Common myeloid progenitor, CD34-positive (primary cell): ENCODE measurements around the gene ARMC2.

ENCODE experiments used
- CTCF ChIA-PET: fragments of 350-600 bp; sonication (Branson Sonifier 250); formaldehyde crosslinking; loops from one replicate; lab custom pipeline; 2021; ENCODE audit warnings: antibody characterized with exemption; lab: Charles Lee
- POLR2A ChIA-PET: fragments of 350-600 bp; sonication (Branson Sonifier 250); formaldehyde crosslinking; loops from one replicate; lab custom pipeline; 2021; ENCODE audit warnings: antibody characterized with exemption; lab: Charles Lee
- DNase-seq, 3 donors: peaks; one replicate each; pipeline versions ENCODE4 v3.0.0 to v3.0.0-alpha.2; 2013
- H3K27ac ChIP-seq, 2 experiments: 1 replicate in 1 of 2; 2 replicates in 1 of 2; pipeline ENCODE4 v1.7.0; 2013; ENCODE audit warnings: inconsistent platforms in 2 of 2, low read length in 2 of 2, mild to moderate bottlenecking in 2 of 2, low read depth in 1 of 2, moderate library complexity in 1 of 2; ENCODE audit not compliant: severe bottlenecking in 2 of 2, insufficient read depth in 1 of 2, poor library complexity in 1 of 2
- H3K27me3 ChIP-seq, 5 experiments: replicated peaks in 2 of 5; 1 replicate in 3 of 5; 2 replicates in 2 of 5; pipeline versions ENCODE4 v1.6.1 to v1.7.0; 2013; ENCODE audit warnings: low read length in 4 of 5, mild to moderate bottlenecking in 2 of 5, moderate library complexity in 2 of 5, inconsistent platforms in 1 of 5; ENCODE audit not compliant: insufficient read depth in 5 of 5, control insufficient read depth in 4 of 5
- H3K36me3 ChIP-seq, 4 experiments: 1 replicate in 2 of 4; 2 replicates in 2 of 4; pipeline versions ENCODE4 v1.6.1 to v1.7.0; 2013; ENCODE audit warnings: low read length in 3 of 4, control low read depth in 1 of 4, mild to moderate bottlenecking in 1 of 4; ENCODE audit not compliant: control insufficient read depth in 4 of 4, insufficient read depth in 4 of 4
- H3K4me1 ChIP-seq, 4 experiments: 1 replicate in 3 of 4; 2 replicates in 1 of 4; pipeline versions ENCODE4 v1.6.1 to v1.7.1; 2013; ENCODE audit warnings: low read length in 3 of 4, mild to moderate bottlenecking in 3 of 4, control low read depth in 1 of 4, inconsistent platforms in 1 of 4, moderate library complexity in 1 of 4; ENCODE audit not compliant: control insufficient read depth in 4 of 4, insufficient read depth in 4 of 4; ENCODE audit errors: control extremely low read depth in 1 of 4
- H3K4me3 ChIP-seq, 7 experiments: 1 replicate in 4 of 7; 2 replicates in 3 of 7; pipeline versions ENCODE4 v1.5.1 to v1.7.0; 2013; ENCODE audit warnings: mild to moderate bottlenecking in 7 of 7, low read length in 6 of 7, moderate library complexity in 6 of 7, inconsistent platforms in 2 of 7, low read depth in 2 of 7, control low read depth in 1 of 7; ENCODE audit not compliant: insufficient read depth in 4 of 7, control insufficient read depth in 1 of 7; ENCODE audit errors: extremely low read depth in 1 of 7
- H3K9me3 ChIP-seq, 5 experiments: 1 replicate in 4 of 5; 2 replicates in 1 of 5; pipeline versions ENCODE4 v1.6.1 to v1.7.1; 2013; ENCODE audit warnings: low read length in 4 of 5, mild to moderate bottlenecking in 2 of 5, inconsistent platforms in 1 of 5, low read depth in 1 of 5, moderate library complexity in 1 of 5; ENCODE audit not compliant: control insufficient read depth in 4 of 5, insufficient read depth in 2 of 5; ENCODE audit errors: control extremely low read depth in 1 of 5
- WGBS: methylation state at CpG from one replicate; pipeline ENCODE4 v1.1.5; 2013; ENCODE audit not compliant: insufficient coverage; 5-methylcytosine and 5-hydroxymethylcytosine counted together

ARMC2 gene

DNA sequence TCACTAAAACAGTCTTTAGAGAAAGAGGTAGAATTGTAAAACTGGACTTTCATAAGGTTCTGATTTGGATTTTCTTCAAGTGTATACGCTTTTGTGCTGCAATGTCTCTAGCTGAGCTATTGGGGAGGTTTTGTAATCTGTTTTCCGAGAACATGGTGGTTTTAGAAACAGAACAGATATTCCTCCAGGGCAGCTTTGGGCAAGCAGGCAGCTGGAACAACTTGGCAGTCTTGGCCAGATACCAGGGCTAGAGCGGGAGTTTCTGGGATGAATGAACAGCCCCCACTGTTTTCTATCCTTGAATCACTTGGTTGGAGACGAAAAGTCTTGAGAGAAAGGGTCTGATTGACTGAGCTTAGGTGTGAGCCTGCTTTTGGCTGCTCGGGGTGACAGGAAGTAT, 17.1 kb upstream of the ARMC2 start:
- CTCF ChIA-PET = interaction anchor here (0.8 to 1.1 kb wide), 3 partner anchors 35 to 48 kb away, joined by 3 to 4 read pairs (median 3); no protein-coding TSS in a partner anchor
- H3K27me3 ChIP-seq = no peaks in the 10 kb centered on the region

GRCh38 chr6:108832738-108833137, 15.5 kb upstream of the ARMC2 start:
- H3K27me3 ChIP-seq = no peaks in the 10 kb centered on the region
- peaks cover 10 to 12% (median 11%) of the 10 kb centered on the region in 4 experiments for H3K4me1 ChIP-seq
- H3K36me3 ChIP-seq = no peaks in the 10 kb centered on the region
- POLR2A ChIA-PET = no interaction called here
- no peaks in the 10 kb centered on the region for H3K9me3 ChIP-seq
- CTCF ChIA-PET = interaction anchor here (1.0 to 1.3 kb wide), 3 partner anchors 14 to 291 kb away, joined by 3 to 4 read pairs (median 3); no protein-coding TSS in a partner anchor
- H3K4me3 ChIP-seq = no peak overlapping the region
- 99% methylated on average over 8 of the region's 8 CpGs for WGBS
- H3K27ac ChIP-seq = no peak overlapping the region
- DNase-seq = no peak

More for the DNA sequence above, 17.1 kb upstream of the ARMC2 start:
- Histone ChIP-seq H3K4me3 (no peak overlapping the region), H3K9me3 (peaks cover 0 to 2% (median 0%) of the 10 kb centered on the region in 5 experiments), H3K27ac (no peak overlapping the region), H3K4me1 (peaks cover 0 to 3% (median 0%) of the 10 kb centered on the region in 4 experiments), H3K36me3 (no peaks in the 10 kb centered on the region)
- no peak for DNase-seq
- POLR2A ChIA-PET = no interaction called here
- 82% methylated on average over 5 of the region's 5 CpGs for WGBS

- peaks cover 15 to 22% (median 19%) of the 10 kb centered on the region in 4 experiments for H3K4me1 ChIP-seq
- ChIA-PET CTCF (interaction anchor here (0.6 to 5.8 kb wide), 21 partner anchors 11 to 359 kb away, joined by 3 to 60 read pairs (median 4); no protein-coding TSS in a partner anchor), POLR2A (no interaction called here)
- peak; percentile 88 to 94 (median 91) for DNase-seq
- H3K9me3 ChIP-seq = no peaks in the 10 kb centered on the region
- WGBS = 6% methylated on average over 3 of the region's 4 CpGs
- no peaks in the 10 kb centered on the region for H3K27me3 ChIP-seq
- H3K36me3 ChIP-seq = no peaks in the 10 kb centered on the region
- no peak overlapping the region for H3K27ac ChIP-seq
- H3K4me3 ChIP-seq = no peak overlapping the region
These were observed 12.9 kb upstream of the ARMC2 start for GRCh38 chr6:108835218-108835850.

- peaks cover 15 to 23% (median 21%) of the 10 kb centered on the region in 4 experiments for H3K4me1 ChIP-seq
- 100% methylated on average over 1 of the region's 3 CpGs for WGBS
- DNase-seq = no peak
- no peak overlapping the region for H3K4me3 ChIP-seq
- no peaks in the 10 kb centered on the region for H3K36me3 ChIP-seq
- H3K27ac ChIP-seq = no peak overlapping the region
- ChIA-PET CTCF (interaction anchor here (0.6 to 5.8 kb wide), 24 partner anchors 9 to 358 kb away, joined by 3 to 60 read pairs (median 4); no protein-coding TSS in a partner anchor), POLR2A (no interaction called here)
- H3K27me3 ChIP-seq = no peaks in the 10 kb centered on the region
- no peaks in the 10 kb centered on the region for H3K9me3 ChIP-seq
These were observed 12.2 kb upstream of the ARMC2 start for GRCh38 chr6:108836061-108836460.

DNA sequence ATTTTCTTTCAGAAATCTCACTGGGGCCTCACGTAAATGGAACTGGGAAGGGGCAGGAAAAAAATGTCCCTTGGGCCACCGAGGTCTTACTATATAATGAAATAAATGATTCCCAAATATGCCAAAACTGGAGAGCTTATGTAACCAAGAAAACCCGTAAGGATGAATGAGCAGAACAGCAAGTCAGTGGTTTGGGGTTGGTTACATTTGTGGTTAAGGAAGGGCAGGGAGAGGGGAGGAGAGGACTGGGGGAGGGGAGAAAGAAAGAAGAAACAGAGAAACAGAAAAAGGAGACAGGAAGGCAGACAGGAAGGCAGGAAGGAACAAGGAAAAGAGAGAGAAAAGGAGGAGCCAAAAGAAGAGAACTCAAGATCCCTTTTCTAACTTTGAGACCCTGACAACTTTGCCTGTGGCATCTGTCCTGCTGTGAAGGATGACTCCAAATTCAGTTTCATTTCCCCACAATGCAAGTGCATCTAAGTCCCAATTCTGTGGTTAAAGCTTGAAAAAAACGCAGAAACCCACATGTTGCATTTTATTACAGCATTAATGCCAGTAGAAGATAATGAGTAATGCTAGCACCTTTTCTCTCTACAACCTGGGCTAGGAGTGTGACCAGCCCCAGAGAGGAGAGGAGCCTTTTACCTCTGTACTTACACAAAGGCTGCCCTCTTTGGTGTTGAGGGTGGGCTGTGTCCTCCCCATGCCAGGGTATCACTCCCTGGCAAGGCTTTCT, 10.8 kb upstream of the ARMC2 start:
- ChIA-PET CTCF (interaction anchor here (0.6 to 5.8 kb wide), 22 partner anchors 7 to 314 kb away, joined by 3 to 60 read pairs (median 4); partner anchors contain the start of gene ARMC2), POLR2A (interaction anchor here (0.8 to 1.5 kb wide), 2 partner anchors 40 to 275 kb away, joined by 3 to 4 read pairs; no protein-coding TSS in a partner anchor)
- H3K27ac ChIP-seq = no peak overlapping the region

DNA sequence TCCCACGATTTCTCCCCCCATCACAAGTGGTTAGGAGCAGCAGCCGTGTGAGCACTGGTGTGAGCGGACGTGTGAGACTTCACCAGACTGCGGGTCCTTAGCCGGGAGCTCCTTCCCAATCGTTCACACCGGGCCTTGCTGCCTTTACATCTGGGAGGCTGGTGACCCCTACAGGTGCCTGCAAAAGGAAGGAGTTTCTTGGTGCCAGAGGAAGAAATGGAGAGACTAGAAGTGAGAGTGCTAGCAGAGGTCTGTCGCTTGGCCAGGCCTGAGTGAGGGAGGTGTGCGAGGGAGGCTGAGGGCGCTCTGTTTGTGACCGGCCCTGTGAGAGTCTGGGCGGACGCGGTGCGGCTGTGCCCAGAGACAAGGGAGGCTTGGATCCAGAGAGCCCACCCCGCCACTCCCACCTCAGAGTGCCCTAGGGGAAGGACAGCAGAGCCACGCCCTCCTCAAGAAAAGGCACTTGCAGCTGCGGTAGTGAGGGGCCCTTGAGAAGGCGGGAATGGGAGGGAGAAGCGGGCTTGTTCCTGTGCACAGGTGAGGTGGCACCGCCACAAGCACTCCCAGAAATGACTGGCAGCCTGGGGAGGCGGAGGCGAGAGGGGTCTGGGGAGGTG, 10.0 kb upstream of the ARMC2 start:
- POLR2A ChIA-PET = interaction anchor here (0.6 to 1.5 kb wide), 2 partner anchors 40 to 52 kb away, joined by 4 to 7 read pairs; no protein-coding TSS in a partner anchor
- no peaks in the 10 kb centered on the region for H3K27me3 ChIP-seq
- no peaks in the 10 kb centered on the region for H3K9me3 ChIP-seq
- CTCF ChIA-PET = interaction anchor here (0.6 to 5.8 kb wide), 21 partner anchors 8 to 314 kb away, joined by 3 to 60 read pairs (median 4); partner anchors contain the start of gene ARMC2
- no peak overlapping the region for H3K27ac ChIP-seq
- H3K36me3 ChIP-seq = no peaks in the 10 kb centered on the region
- WGBS = 67% methylated on average over 19 of the region's 24 CpGs
- peaks cover 15 to 32% (median 24%) of the 10 kb centered on the region in 4 experiments for H3K4me1 ChIP-seq
- peak; percentile 44 to 47 (median 45) for DNase-seq
- peak overlapping the region in 3 of 7 experiments; percentile 12 to 58 (median 29) for H3K4me3 ChIP-seq

More for the DNA sequence above, 10.8 kb upstream of the ARMC2 start:
- no peaks in the 10 kb centered on the region for H3K27me3 ChIP-seq
- H3K4me3 ChIP-seq = peak overlapping the region in 3 of 7 experiments; percentile 12 to 58 (median 29)
- 0% methylated on average over 1 of the region's 4 CpGs for WGBS
- DNase-seq = peak; percentile 66 to 88 (median 87)
- peaks cover 15 to 32% (median 24%) of the 10 kb centered on the region in 4 experiments for H3K4me1 ChIP-seq
- no peaks in the 10 kb centered on the region for H3K36me3 ChIP-seq
- no peaks in the 10 kb centered on the region for H3K9me3 ChIP-seq
